RWPE2 (cell line): ENCODE data around the gene TMEM87A.
A peak's percentile ranks its signal among the peaks of the same experiment; 100 is the strongest.

Source experiments
- ATAC-seq: fragments of 200-7000 bp; cut with Tn5 transposase; 3 replicates; pipeline ENCODE4 v1.9.1; 2021; ENCODE audit warnings: low read depth
- DNase-seq: peaks from one replicate; pipeline ENCODE4 v3.0.0-alpha.2; 2020; ENCODE audit warnings: low spot score
- H3K27ac ChIP-seq: fragments of 450-650 bp; 2 replicates; pipeline ENCODE4 v1.5.1; 2017; ENCODE audit warnings: mild to moderate bottlenecking; ENCODE audit not compliant: poor library complexity, severe bottlenecking
- H3K27me3 ChIP-seq: fragments of 250-450 bp; sonication (Bioruptor Pico); 2 replicates; pipeline ENCODE4 v1.5.1; 2021; ENCODE audit warnings: mild to moderate bottlenecking, moderate library complexity; ENCODE audit not compliant: insufficient read depth, poor library complexity, severe bottlenecking
- H3K36me3 ChIP-seq: fragments of 250-450 bp; sonication (Bioruptor Pico); 2 replicates; pipeline ENCODE4 v1.5.1; 2020; ENCODE audit warnings: low read depth, mild to moderate bottlenecking, moderate library complexity
- H3K4me1 ChIP-seq: fragments of 250-450 bp; sonication (Bioruptor Pico); 2 replicates; pipeline ENCODE4 v1.5.1; 2021; ENCODE audit warnings: mild to moderate bottlenecking, moderate library complexity; ENCODE audit not compliant: insufficient read depth, poor library complexity, severe bottlenecking
- H3K4me3 ChIP-seq: fragments of 250-450 bp; sonication (Bioruptor Pico); 2 replicates; pipeline ENCODE4 v1.5.1; 2021; ENCODE audit warnings: mild to moderate bottlenecking, moderate library complexity; ENCODE audit not compliant: severe bottlenecking
- H3K9me3 ChIP-seq: fragments of 250-450 bp; sonication (Bioruptor Pico); 2 replicates; pipeline ENCODE4 v1.5.1; 2021; ENCODE audit warnings: mild to moderate bottlenecking, moderate library complexity; ENCODE audit not compliant: severe bottlenecking
- CTCF ChIP-seq: fragments of 450-650 bp; IDR thresholded peaks from one replicate; pipeline ENCODE4 v1.5.1; 2017; ENCODE audit warnings: mild to moderate bottlenecking, moderate library complexity; ENCODE audit not compliant: poor library complexity, severe bottlenecking

TMEM87A gene

GRCh38 chr15:42282344-42282743 is 9.1 kb upstream of the TMEM87A start:
- Histone ChIP-seq H3K4me1 (no peaks in the 10 kb centered on the region), H3K9me3 (no peaks in the 10 kb centered on the region), H3K36me3 (peaks cover 43% of the 10 kb centered on the region), H3K4me3 (no peak overlapping the region), H3K27ac (no peak overlapping the region), H3K27me3 (no peaks in the 10 kb centered on the region)
- ATAC-seq, result no peak
- TF ChIP-seq CTCF, result no peak
- DNase-seq, result no peak

GRCh38 chr15:42279234-42279723 is 6.0 kb upstream of the TMEM87A start:
- TF ChIP-seq CTCF, result no peak
- Histone ChIP-seq H3K4me1 (peaks cover 4% of the 10 kb centered on the region), H3K9me3 (no peaks in the 10 kb centered on the region), H3K27ac (no peak overlapping the region), H3K36me3 (peaks cover 52% of the 10 kb centered on the region), H3K4me3 (no peak overlapping the region), H3K27me3 (no peaks in the 10 kb centered on the region)
- no peak for DNase-seq
- ATAC-seq, result no peak

GRCh38 chr15:42276762-42277161 is 3.5 kb upstream of the TMEM87A start:
- Histone ChIP-seq H3K36me3 (peaks cover 44% of the 10 kb centered on the region), H3K27ac (no peak overlapping the region), H3K4me1 (peaks cover 4% of the 10 kb centered on the region), H3K9me3 (no peaks in the 10 kb centered on the region), H3K4me3 (no peak overlapping the region), H3K27me3 (no peaks in the 10 kb centered on the region)
- ATAC-seq (no peak), DNase-seq (no peak)
- TF ChIP-seq CTCF, result no peak

- no peak for ATAC-seq
- H3K27ac ChIP-seq, result peak overlapping the region; percentile 95
- no peaks in the 10 kb centered on the region for H3K9me3 ChIP-seq
- TF ChIP-seq CTCF, result no peak
- peaks cover 44% of the 10 kb centered on the region for H3K36me3 ChIP-seq
- H3K27me3 ChIP-seq, result no peaks in the 10 kb centered on the region
- peak overlapping the region; percentile 75 for H3K4me3 ChIP-seq
- H3K4me1 ChIP-seq, result peaks cover 12% of the 10 kb centered on the region
- no peak for DNase-seq
These were observed 2.7 kb upstream of the TMEM87A start for GRCh38 chr15:42275780-42276391.

- DNase-seq, result no peak
- ATAC-seq, result no peak
- Histone ChIP-seq H3K4me3 (peak overlapping the region; percentile 75), H3K9me3 (no peaks in the 10 kb centered on the region), H3K36me3 (peaks cover 46% of the 10 kb centered on the region), H3K27me3 (no peaks in the 10 kb centered on the region), H3K4me1 (peaks cover 17% of the 10 kb centered on the region), H3K27ac (peak overlapping the region; percentile 95)
- TF ChIP-seq CTCF, result no peak
These were observed 1.4 kb upstream of the TMEM87A start for GRCh38 chr15:42274702-42274989.
